HepG2 (cell line): ENCODE data around the gene SEBOX. TPM values are rescaled to one million over a fixed set of nuclear protein-coding genes. Genes with fewer than 3 reads are reported as not detected.

Experiments used
- CCAR2 ChIP-seq: fragments of 200-400 bp; formaldehyde crosslinking; optimal IDR thresholded peaks from 2 replicates; pipeline ENCODE3; 2018; ENCODE audit warnings: low read depth, mild to moderate bottlenecking, low read length, moderate library complexity
- DMTF1 ChIP-seq: sonication (generic); formaldehyde crosslinking; IDR thresholded peaks from 2 replicates; pipeline ENCODE4 v1.4.0; 2020; ENCODE audit warnings: mild to moderate bottlenecking, missing genetic modification reagents
- GPN1 ChIP-seq: sonication (generic); formaldehyde crosslinking; IDR thresholded peaks from 2 replicates; pipeline ENCODE4 v1.5.1; 2020; ENCODE audit warnings: missing genetic modification reagents, borderline replicate concordance
- HMGA1 ChIP-seq: sonication (generic); formaldehyde crosslinking; conservative IDR thresholded peaks from 2 replicates; pipeline ENCODE4 v1.4.0; 2020; ENCODE audit warnings: missing genetic modification reagents
- LBX2 ChIP-seq: sonication (generic); formaldehyde crosslinking; IDR thresholded peaks from 2 replicates; pipeline ENCODE4 v1.5.0; 2020; ENCODE audit warnings: missing genetic modification reagents, mild to moderate bottlenecking, borderline replicate concordance
- MAX ChIP-seq: IDR thresholded peaks from 2 replicates; pipeline ENCODE4 v1.6.1; 2012; ENCODE audit warnings: inconsistent platforms
- NCOA5 ChIP-seq: sonication (generic); formaldehyde crosslinking; IDR thresholded peaks from 2 replicates; pipeline ENCODE4 v1.4.0; 2020; ENCODE audit warnings: missing genetic modification reagents
- NFE2L1 ChIP-seq: sonication (generic); formaldehyde crosslinking; IDR thresholded peaks from 2 replicates; pipeline ENCODE4 v1.4.0; 2020; ENCODE audit warnings: missing genetic modification reagents, mild to moderate bottlenecking, borderline replicate concordance
- SAFB2 ChIP-seq: sonication (generic); formaldehyde crosslinking; IDR thresholded peaks from 2 replicates; pipeline ENCODE4 v1.5.1; 2020; ENCODE audit warnings: missing genetic modification reagents, low read depth, mild to moderate bottlenecking, borderline replicate concordance
- SMARCC2 ChIP-seq: fragments of 450-650 bp; IDR thresholded peaks from 2 replicates; pipeline ENCODE4 v1.6.1; 2017; ENCODE audit warnings: antibody characterized with exemption, mild to moderate bottlenecking
- USF2 ChIP-seq, 2 experiments: sonication (generic) in 1 of 2; formaldehyde crosslinking in 1 of 2; IDR thresholded peaks; 2 replicates each; pipeline versions ENCODE4 v1.5.1 to v1.6.1; 2011 to 2020; ENCODE audit warnings: borderline replicate concordance in 1 of 2, low read depth in 1 of 2, low read length in 1 of 2, mild to moderate bottlenecking in 1 of 2, missing genetic modification reagents in 1 of 2, moderate library complexity in 1 of 2
- ZBTB20 ChIP-seq: sonication (generic); formaldehyde crosslinking; IDR thresholded peaks from 2 replicates; pipeline ENCODE4 v1.8.1; 2023; ENCODE audit warnings: missing genetic modification reagents, low read depth, mild to moderate bottlenecking, borderline replicate concordance
- ZFP36L2 ChIP-seq: sonication (generic); formaldehyde crosslinking; IDR thresholded peaks from 2 replicates; pipeline ENCODE4 v1.4.0; 2020; ENCODE audit warnings: missing genetic modification reagents
- ZNF101 ChIP-seq: sonication (generic); formaldehyde crosslinking; IDR thresholded peaks from 2 replicates; pipeline ENCODE4 v1.4.0; 2020; ENCODE audit warnings: mild to moderate bottlenecking, low read depth, missing genetic modification reagents, borderline replicate concordance
- ZNF180 ChIP-seq: sonication (generic); formaldehyde crosslinking; IDR thresholded peaks from 2 replicates; pipeline ENCODE4 v1.4.0; 2020; ENCODE audit warnings: low read depth, missing genetic modification reagents, borderline replicate concordance
- ZNF503 ChIP-seq: sonication (generic); formaldehyde crosslinking; IDR thresholded peaks from 2 replicates; pipeline ENCODE4 v1.4.0; 2020; ENCODE audit warnings: missing genetic modification reagents
- ZNF513 ChIP-seq: sonication (generic); formaldehyde crosslinking; conservative IDR thresholded peaks from 2 replicates; pipeline ENCODE4 v1.5.0; 2020; ENCODE audit warnings: missing genetic modification reagents
- ZNF839 ChIP-seq: sonication (generic); formaldehyde crosslinking; IDR thresholded peaks from 2 replicates; pipeline ENCODE4 v1.4.0; 2020; ENCODE audit warnings: missing genetic modification reagents, mild to moderate bottlenecking, borderline replicate concordance
- ZNF883 ChIP-seq: sonication (generic); formaldehyde crosslinking; IDR thresholded peaks from 2 replicates; pipeline ENCODE4 v1.5.1; 2020; ENCODE audit warnings: mild to moderate bottlenecking, missing genetic modification reagents; ENCODE audit errors: not compliant biosample characterization
- polyA plus RNA-seq, 8 experiments: library from polyadenylated mRNA; depleted of rRNA in 3 of 8; stranded (reverse) in 7 of 8; unstranded in 1 of 8; fragments of >200 nt; fragmentation: Illumina TruSeq in 4 of 8; extraction: Trizol in 4 of 8; gene quantifications; 2 replicates each; pipeline versions ENCODE4 v1.2.1 to v1.2.3, GENCODE V29; 2011 to 2016; ENCODE audit warnings: low read depth in 4 of 8, missing spikeins in 1 of 8, mixed read lengths in 1 of 8; ENCODE audit not compliant: insufficient read depth in 1 of 8
- total RNA-seq, 5 experiments: library from RNA; depleted of rRNA; stranded (reverse); fragments of >200 nt; fragmentation: Illumina TruSeq; extraction: Trizol; gene quantifications; 2 replicates each; pipeline ENCODE4 v1.2.3, GENCODE V29; 2016; ENCODE audit warnings: low read depth in 1 of 5

The SEBOX gene
- total and polyA plus RNA-seq, 2 of the 13 experiments (the other 11 are each of a cell fraction or from before 2014, with no cell fraction given) = not detected

- no peak for TF ChIP-seq ZNF513
- no peak for TF ChIP-seq ZFP36L2 (CRISPR knock-in tag)
- peak; percentile 13 for TF ChIP-seq ZNF883
- TF ChIP-seq GPN1 (CRISPR knock-in tag) = no peak
- no peak for TF ChIP-seq DMTF1 (CRISPR knock-in tag)
- no peak for TF ChIP-seq CCAR2
- TF ChIP-seq NCOA5 (CRISPR knock-in tag) = no peak
- 0 out of 2 replicates have a peak, but pooled peaks have one; percentile 20 for TF ChIP-seq ZNF101 (CRISPR knock-in tag)
- TF ChIP-seq MAX = peak; percentile 76
- no peak for TF ChIP-seq ZNF839 (CRISPR knock-in tag)
- TF ChIP-seq NFE2L1 = no peak
- TF ChIP-seq HMGA1 = no peak
- no peak for TF ChIP-seq LBX2
- peak; percentile 75; the same call in 1 of the 2 replicates for TF ChIP-seq SAFB2 (CRISPR knock-in tag)
- no peak for TF ChIP-seq ZNF180 (CRISPR knock-in tag)
- TF ChIP-seq SMARCC2 = no peak
- no peak for TF ChIP-seq USF2 (IDR thresholded peaks at IDR 0.05; ENCODE audit: low read depth, low read length)
- no peak for TF ChIP-seq USF2 (CRISPR knock-in tag; IDR thresholded peaks at IDR 0.05; ENCODE audit: borderline replicate concordance)
- no peak for TF ChIP-seq ZBTB20 (CRISPR knock-in tag)
- no peak; the same call in 1 of the 2 replicates for TF ChIP-seq ZNF503 (CRISPR knock-in tag)
Observed at GRCh38 chr17:28405632-28406472, 40.9 kb upstream of the SEBOX start, which contains the start of gene SLC46A1 (continued).
